Measurements from ENCODE around the gene EGLN2.
"Not testable (repeated sequence)": the region's sequence is repeated elsewhere in the genome, so short reads cannot be mapped to it uniquely, and the experiment has no call there.

GRCh38 chr19:40812571-40812970 is 13.6 kb downstream of the EGLN2 start:
- TF ChIP-seq CTCF (optimal IDR thresholded peaks at IDR 0.05 in 1 of 3, IDR thresholded peaks at IDR 0.05 in 1 of 3, conservative IDR thresholded peaks at IDR 0.05 in 1 of 3; ENCODE audit: extremely low read depth in 1 of 3, insufficient read depth in 2 of 3, low read length in 3 of 3); EZH2 (IDR thresholded peaks at IDR 0.05; ENCODE audit: low read length): not testable (repeated sequence)

Measured in keratinocyte (primary cell).